Measurements from ENCODE around the gene GBF1.

The GBF1 gene

GRCh38 chr10:102411341-102412255 is 166.3 kb downstream of the GBF1 start:
- no peak for DNase-seq (ENCODE audit: low read depth)
- H3K4me3 ChIP-seq (ENCODE audit: control insufficient read depth, low read depth, low read length): no peak overlapping the region
- no peak for TF ChIP-seq CTCF (conservative IDR thresholded peaks at IDR 0.05; ENCODE audit: control insufficient read depth, insufficient read depth, low read depth, low read length)

DNA sequence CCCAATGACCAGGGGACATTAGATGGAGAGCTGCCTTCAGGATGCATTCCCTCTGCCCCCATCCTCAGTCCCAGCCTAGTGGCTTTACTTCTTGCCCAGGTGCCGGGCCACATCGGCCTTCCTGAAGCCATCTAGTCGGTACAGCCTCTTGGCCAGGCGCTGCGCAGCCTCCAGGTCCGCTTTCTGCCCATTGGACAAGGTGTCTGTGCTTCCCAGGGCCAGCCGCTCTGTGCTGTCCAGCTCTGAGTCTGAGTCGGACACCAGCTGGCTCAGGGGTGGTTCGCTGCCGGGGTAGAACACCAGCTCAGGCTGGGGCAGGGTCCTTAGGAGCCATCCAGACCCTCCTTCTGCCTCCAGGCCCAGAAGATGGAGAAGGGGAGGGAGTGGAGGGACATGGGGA is 167.0 kb downstream of the GBF1 start:
- no peak for TF ChIP-seq CTCF (conservative IDR thresholded peaks at IDR 0.05; ENCODE audit: control insufficient read depth, insufficient read depth, low read depth, low read length)
- no peak overlapping the region for H3K4me3 ChIP-seq (ENCODE audit: control insufficient read depth, low read depth, low read length)
- no peak for DNase-seq (ENCODE audit: low read depth)

DNA sequence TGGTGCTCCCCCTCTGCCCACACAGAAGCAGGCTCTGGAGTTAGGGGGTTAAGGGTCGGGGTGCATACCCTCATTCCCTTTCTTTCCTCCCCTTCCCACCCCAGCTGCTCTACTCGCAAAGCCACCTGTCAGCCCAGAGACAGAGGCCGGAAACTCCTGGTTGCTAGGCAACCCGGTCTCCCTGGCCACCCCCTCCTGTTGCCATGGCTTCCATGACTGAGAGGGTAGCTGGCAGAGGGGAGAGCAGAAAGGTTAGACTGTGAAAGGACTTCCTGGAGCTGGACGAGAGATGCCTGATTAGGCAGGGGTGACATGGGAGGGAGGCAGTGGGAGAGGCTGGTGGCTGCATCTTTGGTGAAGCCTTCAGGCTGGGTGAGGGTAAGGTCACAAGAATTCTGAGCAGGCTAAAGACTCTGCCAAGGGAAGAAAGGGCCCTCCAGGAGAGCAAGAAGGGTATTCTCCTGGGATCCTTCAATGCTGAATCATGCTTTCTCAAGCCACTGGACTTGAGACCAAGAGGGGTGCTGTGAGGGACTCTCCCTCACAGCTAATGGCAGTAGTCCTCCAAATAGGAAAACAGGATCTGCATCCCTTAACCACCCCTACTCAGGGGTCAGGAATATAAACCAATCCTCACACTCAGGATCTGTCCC is 167.8 kb downstream of the GBF1 start:
- no peak for DNase-seq (ENCODE audit: low read depth)
- H3K4me3 ChIP-seq (ENCODE audit: control insufficient read depth, low read depth, low read length): no peak overlapping the region
- TF ChIP-seq CTCF (conservative IDR thresholded peaks at IDR 0.05; ENCODE audit: control insufficient read depth, insufficient read depth, low read depth, low read length): no peak

DNA sequence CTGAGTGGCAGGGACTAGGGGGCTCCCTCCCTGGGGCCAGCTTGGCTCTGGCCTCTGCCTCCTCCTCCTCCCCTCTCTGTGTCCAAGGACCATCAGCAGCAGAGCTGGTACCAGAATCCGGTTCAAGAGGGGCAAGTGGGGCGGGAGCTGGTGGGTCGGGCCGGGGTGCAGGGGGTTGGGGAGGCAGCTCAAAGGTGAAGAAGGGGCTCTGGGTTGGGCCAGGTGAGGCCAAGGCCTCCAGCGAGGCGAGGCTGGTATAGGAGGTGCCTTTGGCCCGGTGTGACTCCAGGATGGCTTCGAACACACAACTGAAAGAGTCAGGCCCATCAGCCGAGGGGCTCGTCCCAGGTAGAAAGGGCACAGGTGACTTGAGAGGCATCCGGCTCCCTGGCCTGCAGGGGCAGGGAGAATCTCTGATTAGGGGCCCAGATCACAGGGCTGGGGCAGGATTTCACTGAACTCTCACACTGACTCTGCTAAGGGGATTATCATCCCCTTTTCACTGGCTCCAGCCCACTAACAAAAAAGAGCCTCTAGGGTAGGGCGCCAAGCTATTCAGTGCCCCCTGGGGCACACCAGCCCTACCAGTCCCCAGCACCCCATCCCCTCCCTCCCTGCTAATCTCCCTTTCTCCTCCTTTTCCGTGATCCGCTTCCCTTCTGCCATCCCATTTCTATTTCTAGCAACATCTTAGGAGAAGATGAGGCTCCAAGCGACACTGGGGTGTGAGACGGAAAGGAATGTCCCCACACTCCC is 168.7 kb downstream of the GBF1 start:
- H3K4me3 ChIP-seq (ENCODE audit: control insufficient read depth, low read depth, low read length): no peak overlapping the region
- no peak for TF ChIP-seq CTCF (conservative IDR thresholded peaks at IDR 0.05; ENCODE audit: control insufficient read depth, insufficient read depth, low read depth, low read length)
- DNase-seq (ENCODE audit: low read depth): no peak

DNA sequence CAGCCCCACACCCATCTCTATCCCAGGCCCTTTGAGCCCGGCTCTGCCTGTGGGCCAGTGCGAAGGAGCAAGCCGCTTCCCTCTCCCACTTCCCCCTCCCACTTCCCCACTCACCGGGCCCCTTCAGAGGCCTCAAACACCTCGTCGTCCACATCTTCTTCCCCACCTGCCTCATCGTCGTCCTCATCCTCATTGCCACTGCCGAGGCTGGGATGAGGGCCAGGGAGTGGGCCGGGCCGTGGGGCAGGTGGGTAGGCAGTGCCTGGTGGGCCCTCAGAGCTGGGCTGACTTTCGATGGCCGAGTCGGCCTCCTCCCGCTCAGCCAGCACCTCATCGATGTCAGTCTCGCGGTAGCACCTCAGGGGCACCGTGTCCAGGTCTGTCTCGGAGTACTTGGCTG is 169.4 kb downstream of the GBF1 start:
- no peak for DNase-seq (ENCODE audit: low read depth)
- no peak overlapping the region for H3K4me3 ChIP-seq (ENCODE audit: control insufficient read depth, low read depth, low read length)

More for the DNA sequence above, 169.4 kb downstream of the GBF1 start:
- no peak for TF ChIP-seq CTCF (conservative IDR thresholded peaks at IDR 0.05; ENCODE audit: control insufficient read depth, insufficient read depth, low read depth, low read length)
